ENCODE measurements around the gene ARHGDIB.

The ARHGDIB gene

GRCh38 chr12:14938301-14938700 lies 23.1 kb downstream of the ARHGDIB start, which contains the start of gene ERP27:
Gene ERP27, minus strand, starts transcription at chr12:14938537. Its CDS starts 29 bp downstream, at chr12:14938508.
- Histone ChIP-seq H3K9me3 (ENCODE audit: control insufficient read depth, low read length) (no peaks in the 10 kb centered on the region), H2BK15ac (ENCODE audit: low read depth, poor library complexity, severe bottlenecking) (no peak within 1 kb of the TSS), H3K23ac (ENCODE audit: low read length in 2 of 2) (no peak within 1 kb of the TSS), H2BK5ac (ENCODE audit: low read depth, low read length, poor library complexity, severe bottlenecking) (no peak within 1 kb of the TSS), H3K14ac (ENCODE audit: low read length in 2 of 2) (no peak within 1 kb of the TSS), H3K4me2 (ENCODE audit: low read length, poor library complexity, severe bottlenecking) (no peak within 1 kb of the TSS), H2AK5ac (ENCODE audit: low read length, severe bottlenecking) (no peak within 1 kb of the TSS), H4K8ac (ENCODE audit: low read length) (no peak within 1 kb of the TSS), H2BK12ac (ENCODE audit: low read length in 2 of 2) (peak within 1 kb of the TSS; percentile 54 to 61), H3K4me1 (ENCODE audit: control insufficient read depth, insufficient read depth, low read depth, low read length) (peaks cover 7% of the 10 kb centered on the region), H3K18ac (ENCODE audit: low read depth in 1 of 2, low read length in 2 of 2) (peak within 1 kb of the TSS in 1 of 2 experiments; percentile 38), H2AFZ (ENCODE audit: low read depth, low read length) (no peak within 1 kb of the TSS), H4K91ac (ENCODE audit: low read length) (no peak within 1 kb of the TSS), H3K27me3 (ENCODE audit: control insufficient read depth in 1 of 2, insufficient read depth in 1 of 2, low read length in 2 of 2) (no peaks in the 10 kb centered on the region), H3K36me3 (ENCODE audit: control insufficient read depth in 1 of 2, insufficient read depth in 2 of 2, low read depth in 1 of 2, low read length in 2 of 2) (peaks cover 0 to 4% of the 10 kb centered on the region in 2 experiments), H3K4ac (ENCODE audit: low read depth in 1 of 2, low read length in 2 of 2) (no peak within 1 kb of the TSS), H3K79me1 (replicated peaks; ENCODE audit: low read length, poor library complexity, severe bottlenecking) (no peaks in the 10 kb centered on the region), H3K27ac (ENCODE audit: low read length, poor library complexity, severe bottlenecking) (no peak within 1 kb of the TSS), H3K9ac (ENCODE audit: low read length) (no peak within 1 kb of the TSS), H3K4me3 (ENCODE audit: insufficient read depth in 1 of 2, low read depth in 1 of 2, low read length in 2 of 2) (no peak within 1 kb of the TSS), H2BK120ac (ENCODE audit: low read depth, low read length) (no peak within 1 kb of the TSS)
- no peak for DNase-seq
- 100% methylated on average over 3 of the region's 3 CpGs for WGBS

- Histone ChIP-seq H3K36me3 (ENCODE audit: control insufficient read depth in 1 of 2, insufficient read depth in 2 of 2, low read depth in 1 of 2, low read length in 2 of 2) (peaks cover 0 to 4% of the 10 kb centered on the region in 2 experiments), H3K27ac (ENCODE audit: low read length, poor library complexity, severe bottlenecking) (no peak overlapping the region), H2BK5ac (ENCODE audit: low read depth, low read length, poor library complexity, severe bottlenecking) (no peak overlapping the region), H2BK12ac (ENCODE audit: low read length in 2 of 2) (no peak overlapping the region), H3K27me3 (ENCODE audit: control insufficient read depth in 1 of 2, insufficient read depth in 1 of 2, low read length in 2 of 2) (no peaks in the 10 kb centered on the region), H2AK5ac (ENCODE audit: low read length, severe bottlenecking) (no peak overlapping the region), H3K4ac (ENCODE audit: low read depth in 1 of 2, low read length in 2 of 2) (no peak overlapping the region), H4K91ac (ENCODE audit: low read length) (no peak overlapping the region), H3K9me3 (ENCODE audit: control insufficient read depth, low read length) (no peaks in the 10 kb centered on the region), H3K14ac (ENCODE audit: low read length in 2 of 2) (no peak overlapping the region), H2BK15ac (ENCODE audit: low read depth, poor library complexity, severe bottlenecking) (no peak overlapping the region), H3K9ac (ENCODE audit: low read length) (no peak overlapping the region), H2AFZ (ENCODE audit: low read depth, low read length) (no peak overlapping the region), H4K8ac (ENCODE audit: low read length) (no peak overlapping the region), H2BK120ac (ENCODE audit: low read depth, low read length) (no peak overlapping the region), H3K23ac (ENCODE audit: low read length in 2 of 2) (no peak overlapping the region), H3K4me2 (ENCODE audit: low read length, poor library complexity, severe bottlenecking) (no peak overlapping the region), H3K4me1 (ENCODE audit: control insufficient read depth, insufficient read depth, low read depth, low read length) (peaks cover 7% of the 10 kb centered on the region), H3K79me1 (replicated peaks; ENCODE audit: low read length, poor library complexity, severe bottlenecking) (no peaks in the 10 kb centered on the region), H3K4me3 (ENCODE audit: insufficient read depth in 1 of 2, low read depth in 1 of 2, low read length in 2 of 2) (no peak overlapping the region), H3K18ac (ENCODE audit: low read depth in 1 of 2, low read length in 2 of 2) (no peak overlapping the region)
- WGBS: 88% methylated on average over 1 of the region's 1 CpG
- DNase-seq: no peak
Measured at GRCh38 chr12:14937689-14938088, 23.7 kb downstream of the ARHGDIB start.

- Histone ChIP-seq H3K4ac (ENCODE audit: low read depth in 1 of 2, low read length in 2 of 2) (no peak overlapping the region), H3K4me2 (ENCODE audit: low read length, poor library complexity, severe bottlenecking) (no peak overlapping the region), H3K9ac (ENCODE audit: low read length) (no peak overlapping the region), H3K4me1 (ENCODE audit: control insufficient read depth, insufficient read depth, low read depth, low read length) (peaks cover 7% of the 10 kb centered on the region), H3K27me3 (ENCODE audit: control insufficient read depth in 1 of 2, insufficient read depth in 1 of 2, low read length in 2 of 2) (no peaks in the 10 kb centered on the region), H3K27ac (ENCODE audit: low read length, poor library complexity, severe bottlenecking) (no peak overlapping the region), H3K23ac (ENCODE audit: low read length in 2 of 2) (no peak overlapping the region), H2BK12ac (ENCODE audit: low read length in 2 of 2) (no peak overlapping the region), H4K91ac (ENCODE audit: low read length) (no peak overlapping the region), H3K36me3 (ENCODE audit: control insufficient read depth in 1 of 2, insufficient read depth in 2 of 2, low read depth in 1 of 2, low read length in 2 of 2) (no peaks in the 10 kb centered on the region), H2BK120ac (ENCODE audit: low read depth, low read length) (no peak overlapping the region), H3K9me3 (ENCODE audit: control insufficient read depth, low read length) (no peaks in the 10 kb centered on the region), H2AK5ac (ENCODE audit: low read length, severe bottlenecking) (no peak overlapping the region), H3K14ac (ENCODE audit: low read length in 2 of 2) (no peak overlapping the region), H2AFZ (ENCODE audit: low read depth, low read length) (no peak overlapping the region), H3K18ac (ENCODE audit: low read depth in 1 of 2, low read length in 2 of 2) (no peak overlapping the region), H3K79me1 (replicated peaks; ENCODE audit: low read length, poor library complexity, severe bottlenecking) (no peaks in the 10 kb centered on the region), H2BK15ac (ENCODE audit: low read depth, poor library complexity, severe bottlenecking) (no peak overlapping the region), H4K8ac (ENCODE audit: low read length) (no peak overlapping the region), H2BK5ac (ENCODE audit: low read depth, low read length, poor library complexity, severe bottlenecking) (no peak overlapping the region), H3K4me3 (ENCODE audit: insufficient read depth in 1 of 2, low read depth in 1 of 2, low read length in 2 of 2) (no peak overlapping the region)
- WGBS: 37% methylated on average over 3 of the region's 3 CpGs
- DNase-seq: no peak
Measured at GRCh38 chr12:14937014-14937413, 24.4 kb downstream of the ARHGDIB start.

GRCh38 chr12:14936224-14936861 lies 25.1 kb downstream of the ARHGDIB start:
- Histone ChIP-seq H3K4me2 (ENCODE audit: low read length, poor library complexity, severe bottlenecking) (no peak overlapping the region), H2BK5ac (ENCODE audit: low read depth, low read length, poor library complexity, severe bottlenecking) (no peak overlapping the region), H4K91ac (ENCODE audit: low read length) (no peak overlapping the region)

More at GRCh38 chr12:14936224-14936861, 25.1 kb downstream of the ARHGDIB start:
- H3K36me3 ChIP-seq (ENCODE audit: control insufficient read depth in 1 of 2, insufficient read depth in 2 of 2, low read depth in 1 of 2, low read length in 2 of 2): no peaks in the 10 kb centered on the region
- H3K14ac ChIP-seq (ENCODE audit: low read length in 2 of 2): no peak overlapping the region
- H3K27ac ChIP-seq (ENCODE audit: low read length, poor library complexity, severe bottlenecking): no peak overlapping the region
- no peaks in the 10 kb centered on the region for H3K79me1 ChIP-seq (replicated peaks; ENCODE audit: low read length, poor library complexity, severe bottlenecking)
- H2BK12ac ChIP-seq (ENCODE audit: low read length in 2 of 2): peak overlapping the region in 1 of 2 experiments; percentile 51
- H3K4me3 ChIP-seq (ENCODE audit: insufficient read depth in 1 of 2, low read depth in 1 of 2, low read length in 2 of 2): no peak overlapping the region
- H3K23ac ChIP-seq (ENCODE audit: low read length in 2 of 2): no peak overlapping the region
- 66% methylated on average over 5 of the region's 6 CpGs for WGBS
- H2AK5ac ChIP-seq (ENCODE audit: low read length, severe bottlenecking): peak overlapping the region; percentile 43
- H2BK15ac ChIP-seq (ENCODE audit: low read depth, poor library complexity, severe bottlenecking): no peak overlapping the region
- H3K9ac ChIP-seq (ENCODE audit: low read length): no peak overlapping the region
- no peak for DNase-seq
- H2AFZ ChIP-seq (ENCODE audit: low read depth, low read length): no peak overlapping the region
- H3K27me3 ChIP-seq (ENCODE audit: control insufficient read depth in 1 of 2, insufficient read depth in 1 of 2, low read length in 2 of 2): no peaks in the 10 kb centered on the region
- peaks cover 7% of the 10 kb centered on the region for H3K4me1 ChIP-seq (ENCODE audit: control insufficient read depth, insufficient read depth, low read depth, low read length)
- no peak overlapping the region for H3K4ac ChIP-seq (ENCODE audit: low read depth in 1 of 2, low read length in 2 of 2)
- H2BK120ac ChIP-seq (ENCODE audit: low read depth, low read length): no peak overlapping the region
- H4K8ac ChIP-seq (ENCODE audit: low read length): peak overlapping the region; percentile 22
- peak overlapping the region in 1 of 2 experiments; percentile 84 for H3K18ac ChIP-seq (ENCODE audit: low read depth in 1 of 2, low read length in 2 of 2)
- H3K9me3 ChIP-seq (ENCODE audit: control insufficient read depth, low read length): no peaks in the 10 kb centered on the region
